Activated gamma-delta T cell treated with anti-CD3 and anti-CD28 coated beads, Interleukin-2, amount 50 U/mL, for 16 hours (primary cell): Measurements from ENCODE around the gene CAMTA1.
A peak's percentile ranks its signal among the peaks of the same experiment; 100 is the strongest.

Source experiments
- DNase-seq: peaks from one replicate; pipeline ENCODE4 v3.0.0-alpha.2; 2020; ENCODE audit warnings: low read depth

The CAMTA1 gene

GRCh38 chr1:7640920-7641585 is 855.8 kb downstream of the CAMTA1 start:
- DNase-seq: no peak

GRCh38 chr1:7641587-7642417 is 856.5 kb downstream of the CAMTA1 start:
- no peak for DNase-seq

- DNase-seq: no peak
Observed at GRCh38 chr1:7642418-7642704, 857.1 kb downstream of the CAMTA1 start.

- no peak for DNase-seq
Observed at GRCh38 chr1:7642781-7643529, 857.7 kb downstream of the CAMTA1 start.

GRCh38 chr1:7643530-7643929 is 858.3 kb downstream of the CAMTA1 start:
- DNase-seq: no peak

GRCh38 chr1:7644086-7644485 is 858.8 kb downstream of the CAMTA1 start:
- no peak for DNase-seq

GRCh38 chr1:7644961-7645750 is 859.9 kb downstream of the CAMTA1 start:
- no peak for DNase-seq

GRCh38 chr1:7645751-7646048 is 860.4 kb downstream of the CAMTA1 start:
- DNase-seq: no peak

- no peak for DNase-seq
Observed at GRCh38 chr1:7646164-7646563, 860.9 kb downstream of the CAMTA1 start.

GRCh38 chr1:7646981-7647901 is 862.0 kb downstream of the CAMTA1 start:
- peak; percentile 51 for DNase-seq

GRCh38 chr1:7648761-7649384 is 863.6 kb downstream of the CAMTA1 start:
- DNase-seq: no peak

GRCh38 chr1:7650801-7651200 is 865.5 kb downstream of the CAMTA1 start:
- no peak for DNase-seq

- DNase-seq: no peak
Observed at GRCh38 chr1:7651203-7651602, 865.9 kb downstream of the CAMTA1 start.

GRCh38 chr1:7652061-7652460 is 866.8 kb downstream of the CAMTA1 start:
- DNase-seq: no peak

- DNase-seq: no peak
Observed at GRCh38 chr1:7652515-7653098, 867.4 kb downstream of the CAMTA1 start.

GRCh38 chr1:7654725-7655124 is 869.5 kb downstream of the CAMTA1 start:
- DNase-seq: no peak

- no peak for DNase-seq
Observed at GRCh38 chr1:7655354-7655753, 870.1 kb downstream of the CAMTA1 start.

- no peak for DNase-seq
Observed at GRCh38 chr1:7656557-7657215, 871.4 kb downstream of the CAMTA1 start.

GRCh38 chr1:7657287-7658016 is 872.2 kb downstream of the CAMTA1 start:
- no peak for DNase-seq
